HEK293T (cell line): ENCODE measurements around the gene RPRD1B.

Experiments used
- ARNT ChIP-seq: fragments of 450-650 bp; IDR thresholded peaks from 2 replicates; pipeline ENCODE4 v1.6.1; 2017; ENCODE audit warnings: mild to moderate bottlenecking
- CTBP1 ChIP-seq: fragments of 450-650 bp; IDR thresholded peaks from 2 replicates; pipeline ENCODE4 v1.6.1; 2016; ENCODE audit warnings: borderline replicate concordance
- ELF4 ChIP-seq: fragments of 450-650 bp; IDR thresholded peaks from 2 replicates; pipeline ENCODE4 v1.6.1; 2017; ENCODE audit warnings: antibody characterized with exemption
- FOXK2 ChIP-seq: fragments of 450-650 bp; IDR thresholded peaks from 2 replicates; pipeline ENCODE4 v1.6.1; 2016; ENCODE audit warnings: mild to moderate bottlenecking
- FOXM1 ChIP-seq: fragments of 450-650 bp; IDR thresholded peaks from 2 replicates; pipeline ENCODE4 v1.6.1; 2017; ENCODE audit warnings: mild to moderate bottlenecking, borderline replicate concordance
- HDGF ChIP-seq: fragments of 450-650 bp; IDR thresholded peaks from 2 replicates; pipeline ENCODE4 v1.6.1; 2017; ENCODE audit warnings: antibody characterized with exemption, borderline replicate concordance
- NFRKB ChIP-seq: fragments of 450-650 bp; IDR thresholded peaks from 2 replicates; pipeline ENCODE4 v1.6.1; 2016; ENCODE audit warnings: mild to moderate bottlenecking, moderate library complexity
- TARDBP ChIP-seq: fragments of 450-650 bp; IDR thresholded peaks from 2 replicates; pipeline ENCODE4 v1.6.1; 2016

DNA sequence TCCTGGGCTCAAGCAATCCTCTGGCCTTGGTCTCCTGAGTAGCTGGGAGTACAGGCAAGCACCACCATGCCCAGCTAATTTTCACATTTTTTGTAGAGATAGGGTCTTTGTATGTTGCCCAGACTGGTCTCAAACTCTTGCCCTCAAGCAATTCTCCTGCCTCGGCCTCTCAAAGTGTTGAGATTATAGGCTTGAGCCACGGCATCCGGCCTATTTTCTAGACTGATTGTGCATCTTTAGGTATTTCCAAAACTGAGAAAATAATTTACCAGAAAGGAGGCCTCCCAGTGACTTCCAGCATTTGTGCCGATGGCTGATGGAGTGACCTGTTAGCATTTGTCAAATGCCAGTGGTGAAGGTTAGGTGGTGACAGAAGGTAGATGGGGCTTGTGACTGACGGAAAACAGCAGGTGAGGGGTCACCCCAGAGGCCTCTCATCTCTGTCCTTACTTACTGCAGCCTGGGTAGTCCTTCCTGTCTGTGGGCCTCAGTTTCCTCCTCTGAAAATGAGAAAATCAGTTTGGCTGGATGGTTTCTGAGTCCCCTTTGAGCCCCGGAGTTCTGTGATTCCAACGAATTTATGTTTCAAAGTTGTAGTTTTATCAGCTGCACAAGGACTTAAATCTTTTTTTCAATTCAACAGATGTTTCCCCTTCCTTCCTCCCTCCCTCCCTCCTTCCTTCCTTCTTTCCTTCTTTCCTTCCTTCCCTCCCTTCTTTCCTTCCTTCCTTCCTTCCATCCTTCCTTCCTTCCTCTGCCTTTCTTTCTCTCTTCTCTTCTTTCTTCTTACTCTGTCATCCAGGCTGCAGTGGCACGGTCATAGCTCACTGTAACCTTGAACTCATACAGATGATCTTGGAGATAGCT is 78.1 kb downstream of the RPRD1B start:
- TF ChIP-seq HDGF (no peak), NFRKB (no peak), ARNT (no peak), FOXM1 (no peak), ELF4 (no peak), CTBP1 (no peak), FOXK2 (no peak), TARDBP (no peak)
